ENCODE data around the gene TINAGL1. TPM values are rescaled to one million over a fixed set of nuclear protein-coding genes. Genes with fewer than 3 reads are reported as not detected.
A peak's percentile ranks its signal among the peaks of the same experiment; 100 is the strongest.

TINAGL1 gene
- total RNA-seq (10 to 100 TPM; 10.1 to 35.5 (median 19.9) TPM), polyA plus RNA-seq (10 to 100 TPM; 45.2 to 47.3 TPM)

DNA sequence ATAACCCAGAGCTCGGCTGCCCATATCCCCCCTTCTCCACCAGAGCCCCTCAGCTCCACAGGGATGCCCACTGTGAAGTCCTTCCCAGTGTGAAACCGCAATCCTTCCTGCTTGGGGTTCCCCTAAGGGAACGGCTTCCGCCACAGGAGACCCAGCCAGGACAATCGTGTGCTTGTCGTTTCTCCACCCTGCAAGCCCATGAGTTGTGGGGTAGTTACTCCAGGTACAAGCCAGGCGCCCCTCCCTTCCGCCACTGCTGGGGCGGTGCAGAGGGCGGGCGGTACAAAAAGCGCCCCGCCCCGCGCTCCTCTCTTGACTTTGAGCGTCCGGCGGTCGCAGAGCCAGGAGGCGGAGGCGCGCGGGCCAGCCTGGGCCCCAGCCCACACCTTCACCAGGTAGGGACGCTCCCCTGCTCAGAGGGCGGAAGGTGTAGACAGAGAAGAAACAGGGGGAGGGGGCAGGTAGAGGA lies at the start of gene TINAGL1:
Gene TINAGL1 (plus strand): TSS at position 315 of the 469 bp plus-strand sequence. CDS start 634 bp downstream, outside the sequence.
- TF ChIP-seq, protein P1, sequence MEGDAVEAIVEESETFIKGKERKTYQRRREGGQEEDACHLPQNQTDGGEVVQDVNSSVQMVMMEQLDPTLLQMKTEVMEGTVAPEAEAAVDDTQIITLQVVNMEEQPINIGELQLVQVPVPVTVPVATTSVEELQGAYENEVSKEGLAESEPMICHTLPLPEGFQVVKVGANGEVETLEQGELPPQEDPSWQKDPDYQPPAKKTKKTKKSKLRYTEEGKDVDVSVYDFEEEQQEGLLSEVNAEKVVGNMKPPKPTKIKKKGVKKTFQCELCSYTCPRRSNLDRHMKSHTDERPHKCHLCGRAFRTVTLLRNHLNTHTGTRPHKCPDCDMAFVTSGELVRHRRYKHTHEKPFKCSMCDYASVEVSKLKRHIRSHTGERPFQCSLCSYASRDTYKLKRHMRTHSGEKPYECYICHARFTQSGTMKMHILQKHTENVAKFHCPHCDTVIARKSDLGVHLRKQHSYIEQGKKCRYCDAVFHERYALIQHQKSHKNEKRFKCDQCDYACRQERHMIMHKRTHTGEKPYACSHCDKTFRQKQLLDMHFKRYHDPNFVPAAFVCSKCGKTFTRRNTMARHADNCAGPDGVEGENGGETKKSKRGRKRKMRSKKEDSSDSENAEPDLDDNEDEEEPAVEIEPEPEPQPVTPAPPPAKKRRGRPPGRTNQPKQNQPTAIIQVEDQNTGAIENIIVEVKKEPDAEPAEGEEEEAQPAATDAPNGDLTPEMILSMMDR (IDR thresholded peaks at IDR 0.05): no peak
- intact Hi-C loops (cut with DNase I): no loop called here
- FAIRE-seq (no peak), ATAC-seq (peak; percentile 64 to 80 (median 68)), DNase-seq (peak in 5 of 6 donors; percentile 52 to 81 (median 69))
- WGBS, 2 donors: 12 to 26% methylated on average over 25 of the region's 25 CpGs
- Histone ChIP-seq H3K27ac (peak within 1 kb of the TSS; percentile 69 to 90 (median 89)), H3K4me1 (peaks cover 0 to 23% (median 3%) of the 10 kb centered on the region in 3 donors), H3K27me3 (no peaks in the 10 kb centered on the region), H3K9me3 (no peaks in the 10 kb centered on the region), H3K4me3 (peak within 1 kb of the TSS; percentile 18 to 46 (median 32)), H3K36me3 (no peaks in the 10 kb centered on the region)

DNA sequence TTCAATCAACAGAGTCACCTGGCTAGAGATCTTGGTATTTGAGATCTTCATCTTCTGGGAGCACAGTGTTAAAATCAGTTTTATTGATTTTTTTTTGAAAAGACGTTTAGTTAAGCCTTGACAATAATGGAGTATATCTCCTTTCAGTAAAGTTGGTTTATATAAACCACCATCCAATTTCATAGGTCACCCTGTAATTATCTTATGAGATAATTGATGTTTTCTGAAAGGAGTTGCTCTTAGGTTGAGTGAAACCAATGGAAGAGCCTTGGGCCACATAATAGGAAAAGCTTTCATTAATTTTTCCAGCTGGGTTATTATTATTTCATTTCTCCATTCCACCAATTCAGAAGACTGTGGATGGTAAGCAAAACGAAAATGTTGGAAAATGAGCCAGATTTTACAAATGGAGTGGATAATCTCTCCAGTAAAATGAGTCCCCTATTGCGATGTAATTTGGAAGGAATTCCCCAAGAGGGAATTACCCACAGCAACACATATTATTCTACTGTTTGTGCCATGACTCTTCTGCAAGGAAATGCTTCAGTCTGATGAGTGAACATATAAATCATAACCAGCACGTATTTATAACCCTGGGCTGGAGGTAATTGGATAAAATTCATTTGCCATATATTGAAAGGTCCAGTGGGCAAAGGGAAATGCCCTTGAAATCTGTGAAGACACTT lies 46.2 kb upstream of the TINAGL1 start:
- ATAC-seq (no peak), FAIRE-seq (no peak), DNase-seq (no peak)
- Histone ChIP-seq H3K27ac (no peak overlapping the region), H3K27me3 (no peaks in the 10 kb centered on the region), H3K4me1 (no peaks in the 10 kb centered on the region), H3K36me3 (no peaks in the 10 kb centered on the region), H3K9me3 (no peaks in the 10 kb centered on the region), H3K4me3 (no peak overlapping the region)
- intact Hi-C loops (cut with DNase I): no loop called here
- TF ChIP-seq, protein P1 (IDR thresholded peaks at IDR 0.05): no peak
- WGBS, 2 donors: 29 to 53% methylated on average over 4 of the region's 4 CpGs

DNA sequence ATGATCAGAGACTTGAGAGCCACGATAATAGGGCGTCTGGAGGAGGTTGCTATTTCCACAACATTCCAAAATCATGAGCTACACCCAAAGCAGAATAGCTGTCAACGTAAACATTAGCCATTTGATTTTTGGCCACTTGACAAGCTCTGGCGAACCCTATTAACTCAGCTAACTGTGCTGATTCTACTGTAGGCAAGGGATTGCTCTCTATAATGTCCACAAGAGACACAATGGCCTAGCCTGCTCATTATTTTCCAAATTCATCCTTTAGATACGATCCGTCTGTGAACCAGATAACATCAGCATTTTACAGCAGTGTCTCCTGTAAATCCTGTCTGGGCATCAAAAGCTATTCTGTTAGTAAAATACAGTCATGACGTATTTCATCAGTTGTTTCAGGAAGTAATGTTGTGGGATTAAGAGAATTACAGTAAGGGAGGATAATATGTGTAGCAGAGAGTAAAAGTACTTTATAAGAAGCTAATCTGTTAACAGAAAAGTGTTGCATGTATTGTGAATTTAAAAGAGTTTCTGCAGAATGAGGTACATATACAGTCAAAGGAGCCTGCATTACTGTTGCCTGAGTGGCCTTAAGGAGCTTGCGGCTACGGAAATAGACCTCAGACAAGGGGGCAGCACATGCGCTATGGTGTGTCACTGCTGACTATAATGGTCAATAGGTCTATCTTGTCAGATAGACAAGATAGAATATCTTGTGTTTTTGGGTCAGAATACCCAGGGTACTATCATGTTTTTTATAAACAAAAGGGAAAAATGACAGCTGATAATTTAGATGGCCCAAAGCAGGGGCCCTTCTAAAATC lies 44.9 kb upstream of the TINAGL1 start:
- 77 to 84% methylated on average over 10 of the region's 10 CpGs for WGBS, 2 donors
- H3K9me3 ChIP-seq: no peaks in the 10 kb centered on the region
- ATAC-seq (no peak), DNase-seq (no peak), FAIRE-seq (no peak)
- no peak overlapping the region for H3K4me3 ChIP-seq
- intact Hi-C loops (cut with DNase I): no loop called here
- H3K4me1 ChIP-seq: no peaks in the 10 kb centered on the region
- TF ChIP-seq, protein P1 (IDR thresholded peaks at IDR 0.05): no peak
- no peaks in the 10 kb centered on the region for H3K36me3 ChIP-seq
- H3K27ac ChIP-seq: no peak overlapping the region
- H3K27me3 ChIP-seq: no peaks in the 10 kb centered on the region

DNA sequence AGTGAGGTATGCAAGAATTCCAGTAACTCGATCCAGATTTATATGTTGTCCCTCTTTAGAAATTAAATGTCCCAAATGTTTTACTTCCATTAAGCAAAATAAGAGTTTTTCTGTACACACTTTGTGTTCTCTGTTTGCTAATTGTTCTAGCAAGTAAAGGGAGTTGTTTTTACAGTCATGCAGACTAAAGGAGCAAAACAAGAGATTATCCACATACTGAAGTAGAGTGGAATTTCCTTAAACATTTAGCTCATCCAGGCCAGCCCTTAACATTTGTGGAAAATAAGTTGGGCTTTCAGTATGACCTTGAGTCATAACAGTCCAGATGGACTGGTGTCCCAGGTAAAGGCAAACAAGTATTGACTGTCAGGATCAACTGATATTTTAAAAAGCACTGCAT lies 44.1 kb upstream of the TINAGL1 start:
- intact Hi-C loops (cut with DNase I): no loop called here
- Histone ChIP-seq H3K4me1 (no peaks in the 10 kb centered on the region), H3K36me3 (no peaks in the 10 kb centered on the region), H3K27me3 (no peaks in the 10 kb centered on the region), H3K4me3 (no peak overlapping the region), H3K27ac (no peak overlapping the region), H3K9me3 (no peaks in the 10 kb centered on the region)
- DNase-seq (no peak), ATAC-seq (no peak), FAIRE-seq (no peak)
- 56 to 67% methylated on average over 1 of the region's 1 CpG for WGBS, 2 donors
- TF ChIP-seq, protein P1 (IDR thresholded peaks at IDR 0.05): no peak
